Kidney epithelial cell (primary cell): ENCODE data around the gene INPP5A. TPM values are rescaled to one million over a fixed set of nuclear protein-coding genes. Genes with fewer than 3 reads are reported as not detected.

Experiments
- DNase-seq: peaks from one replicate; pipeline ENCODE4 v3.0.0-alpha.2; 2010; ENCODE audit warnings: low read depth
- H3K27me3 ChIP-seq: 2 replicates; pipeline ENCODE4 v1.6.0; 2011; ENCODE audit warnings: low read length; ENCODE audit not compliant: control insufficient read depth, insufficient read depth
- H3K36me3 ChIP-seq: 2 replicates; pipeline ENCODE4 v1.5.1; 2011; ENCODE audit warnings: low read length; ENCODE audit not compliant: control insufficient read depth, insufficient read depth
- H3K4me3 ChIP-seq: 2 replicates; pipeline ENCODE4 v1.5.1; 2011; ENCODE audit warnings: low read depth, mild to moderate bottlenecking, control low read depth, low read length
- CTCF ChIP-seq: IDR thresholded peaks from 2 replicates; pipeline ENCODE4 v1.5.1; 2011; ENCODE audit warnings: mild to moderate bottlenecking, moderate library complexity, low read length, control low read depth, inconsistent platforms; ENCODE audit not compliant: insufficient read depth, poor library complexity, severe bottlenecking
- total RNA-seq: library from RNA; depleted of rRNA; stranded (reverse); fragments of >200 nt; gene quantifications from 2 replicates; pipeline ENCODE4 v1.2.3, GENCODE V29; 2015

INPP5A gene
- total RNA-seq, 1 donor from 2014 or later, result 45.1 TPM

GRCh38 chr10:132729810-132730572 is 192.4 kb downstream of the INPP5A start:
- no peaks in the 10 kb centered on the region for H3K36me3 ChIP-seq
- TF ChIP-seq CTCF, result no peak
- no peak overlapping the region for H3K4me3 ChIP-seq
- no peaks in the 10 kb centered on the region for H3K27me3 ChIP-seq
- DNase-seq, result no peak

- H3K36me3 ChIP-seq, result no peaks in the 10 kb centered on the region
- no peak overlapping the region for H3K4me3 ChIP-seq
- H3K27me3 ChIP-seq, result no peaks in the 10 kb centered on the region
- DNase-seq, result no peak
- TF ChIP-seq CTCF, result no peak
Observed at GRCh38 chr10:132730573-132730953, 193.0 kb downstream of the INPP5A start.

GRCh38 chr10:132732518-132732917 is 194.9 kb downstream of the INPP5A start:
- Histone ChIP-seq H3K4me3 (no peak overlapping the region), H3K27me3 (no peaks in the 10 kb centered on the region), H3K36me3 (no peaks in the 10 kb centered on the region)
- no peak for DNase-seq
- TF ChIP-seq CTCF, result no peak

- no peaks in the 10 kb centered on the region for H3K27me3 ChIP-seq
- no peaks in the 10 kb centered on the region for H3K36me3 ChIP-seq
- DNase-seq, result no peak
- no peak overlapping the region for H3K4me3 ChIP-seq
- TF ChIP-seq CTCF, result no peak
Observed at GRCh38 chr10:132733926-132734325, 196.3 kb downstream of the INPP5A start.

GRCh38 chr10:132735341-132735775 is 197.8 kb downstream of the INPP5A start:
- Histone ChIP-seq H3K4me3 (no peak overlapping the region), H3K36me3 (no peaks in the 10 kb centered on the region), H3K27me3 (no peaks in the 10 kb centered on the region)
- no peak for DNase-seq
- no peak for TF ChIP-seq CTCF

GRCh38 chr10:132735923-132736391 is 198.4 kb downstream of the INPP5A start:
- no peak for TF ChIP-seq CTCF
- no peaks in the 10 kb centered on the region for H3K27me3 ChIP-seq
- H3K4me3 ChIP-seq, result no peak overlapping the region
- H3K36me3 ChIP-seq, result no peaks in the 10 kb centered on the region
- DNase-seq, result no peak
